ENCODE measurements around the gene CHMP1A.
"Not testable (repeated sequence)": the region's sequence is repeated elsewhere in the genome, so short reads cannot be mapped to it uniquely, and the experiment has no call there.

CHMP1A gene

DNA sequence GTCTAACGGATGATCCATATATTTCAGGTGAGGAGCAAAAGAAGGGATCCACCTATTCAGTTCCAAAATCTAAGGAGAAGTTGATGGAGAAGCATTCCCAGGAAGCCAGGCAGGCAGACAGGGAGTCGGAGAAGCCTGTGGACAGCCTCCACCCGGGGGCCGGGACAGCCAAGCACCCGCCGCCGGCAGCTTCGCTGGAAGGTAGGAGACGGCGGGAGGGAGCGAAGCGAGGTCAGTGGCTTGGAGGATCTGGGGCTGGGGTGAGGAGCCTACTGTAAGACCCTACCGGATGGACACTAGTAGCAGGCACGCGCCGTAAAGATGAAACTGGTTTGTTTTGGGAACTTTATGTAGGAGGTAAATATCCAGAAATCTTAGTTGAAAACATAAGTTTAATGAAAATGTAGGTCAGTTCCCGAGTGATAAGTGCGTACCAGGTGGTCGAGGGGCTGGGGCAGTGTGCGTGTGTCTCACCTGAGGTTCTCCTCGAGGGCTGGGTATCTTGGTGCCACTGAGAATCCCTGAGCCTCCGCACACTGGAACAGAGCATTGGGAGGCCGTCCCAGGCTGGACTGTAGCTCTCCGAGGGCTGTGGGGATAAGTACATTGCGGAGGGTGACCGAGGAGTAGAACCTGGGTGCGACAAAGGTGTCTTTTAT, 842 bp upstream of the CHMP1A start:
- peak; percentile 55 for DNase-seq (ENCODE audit: low spot score)

DNA sequence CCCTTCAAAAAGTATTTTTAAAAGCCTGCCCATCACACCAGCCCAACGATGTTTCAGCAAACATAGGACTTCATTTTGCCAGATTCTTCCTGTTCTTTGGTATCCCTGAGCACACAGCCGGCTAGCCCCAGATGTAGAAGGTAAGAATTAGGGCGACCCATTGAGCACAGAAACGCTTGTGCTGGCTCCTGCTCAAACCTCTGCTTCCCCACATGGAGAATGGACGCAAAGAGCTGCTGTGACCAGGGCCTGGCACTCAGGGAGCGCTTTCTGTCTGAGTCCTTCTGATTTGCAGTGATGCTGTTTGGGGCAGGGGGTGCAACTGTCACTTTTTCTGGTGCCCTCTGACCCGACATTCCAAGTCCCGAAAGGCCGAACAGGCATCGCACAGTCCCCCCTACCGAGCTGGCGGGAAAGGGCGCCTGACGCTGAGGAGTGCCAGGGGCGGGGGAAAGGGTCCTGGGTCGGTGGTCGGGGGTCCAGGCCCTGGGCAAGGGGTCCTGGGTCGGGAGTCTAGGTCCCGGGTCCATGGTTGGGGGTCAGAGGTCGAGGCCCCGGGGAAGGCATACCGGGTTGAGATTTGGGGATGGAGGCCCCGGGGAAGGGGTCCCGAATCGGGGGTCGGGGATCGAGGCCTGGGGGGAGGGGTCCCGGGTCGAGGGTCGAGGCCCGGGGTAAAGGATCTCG, 930 bp downstream of the CHMP1A start:
- no peak for DNase-seq (ENCODE audit: low spot score)

DNA sequence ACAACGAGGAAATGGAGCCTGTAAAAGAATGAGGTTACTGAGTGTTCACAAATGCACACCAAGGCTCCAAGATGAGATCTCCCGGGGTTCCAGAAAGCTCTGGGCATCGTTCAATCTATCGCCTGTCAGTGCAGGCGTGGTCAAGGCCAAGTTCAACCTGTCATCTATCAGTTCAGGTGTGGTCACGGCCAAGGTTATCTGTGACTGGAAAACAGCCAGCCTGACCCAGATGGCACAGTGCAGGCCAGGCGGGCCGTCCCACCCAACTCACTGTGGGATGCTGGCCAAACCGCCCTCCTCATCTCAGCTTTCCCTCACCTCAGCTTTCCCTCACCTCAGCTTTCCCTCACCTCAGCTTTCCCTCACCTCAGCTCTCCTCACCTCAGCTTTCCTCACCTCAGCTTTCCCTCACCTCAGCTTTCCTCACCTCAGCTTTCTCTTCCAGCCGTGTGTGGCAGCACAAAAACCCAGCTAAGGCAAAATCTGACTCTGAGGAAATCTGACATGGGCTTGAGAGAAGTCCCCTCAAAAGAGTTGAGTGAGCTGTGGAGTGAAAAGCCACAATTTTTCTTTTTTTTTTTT, 2.4 kb downstream of the CHMP1A start:
- no peak for DNase-seq (ENCODE audit: low spot score)

DNA sequence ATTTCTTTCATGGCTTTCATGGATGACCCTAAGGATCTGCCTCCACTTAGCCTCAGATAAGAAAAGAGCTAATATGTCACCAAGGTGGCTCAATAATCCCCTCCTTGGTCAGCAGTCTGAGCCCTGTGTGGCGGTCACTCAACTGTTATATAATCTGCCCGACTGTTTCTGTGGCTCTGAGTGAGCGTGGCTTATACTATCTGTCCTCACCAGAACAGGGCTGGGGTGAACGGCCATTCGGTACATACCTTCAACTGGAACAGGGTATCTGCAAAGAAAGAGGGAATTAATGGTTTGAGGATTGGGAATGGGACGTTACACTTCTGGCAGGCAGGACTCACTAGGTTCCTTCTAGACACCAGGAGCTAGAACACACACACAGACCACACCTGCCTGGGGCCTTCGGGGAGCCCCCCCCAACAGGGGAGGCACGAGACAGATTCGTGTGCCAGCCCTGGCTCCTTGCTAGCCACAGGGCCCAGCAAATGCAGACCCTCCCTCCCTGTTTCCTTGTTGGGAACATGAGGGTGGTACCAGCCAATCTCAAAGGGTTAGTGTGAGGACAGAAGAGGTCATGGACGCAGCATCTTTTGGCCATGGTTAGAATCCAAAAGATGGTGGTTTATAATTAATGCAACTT, 3.7 kb downstream of the CHMP1A start:
- DNase-seq (ENCODE audit: low spot score): no peak

DNA sequence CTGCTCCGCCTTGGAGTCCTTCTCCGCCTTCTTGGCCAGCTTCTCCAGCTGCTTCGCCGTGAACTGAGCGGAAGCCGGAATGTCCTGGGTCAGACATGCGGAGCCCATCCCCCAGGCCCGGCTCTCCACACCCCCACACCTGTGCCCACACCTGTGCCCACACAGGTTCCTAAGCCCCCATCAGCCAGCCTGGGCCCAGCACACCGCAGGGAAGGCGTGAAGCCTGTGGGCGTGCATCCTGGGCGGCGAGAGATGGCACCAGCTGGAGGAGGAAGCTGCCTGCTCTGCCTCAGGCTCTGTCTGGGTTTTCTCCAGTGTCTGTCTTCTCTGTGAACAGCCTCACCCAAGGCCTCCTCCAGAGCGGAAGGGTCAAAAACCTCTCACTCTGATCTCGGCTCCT, 5.9 kb downstream of the CHMP1A start:
- no peak for DNase-seq (ENCODE audit: low spot score)

DNA sequence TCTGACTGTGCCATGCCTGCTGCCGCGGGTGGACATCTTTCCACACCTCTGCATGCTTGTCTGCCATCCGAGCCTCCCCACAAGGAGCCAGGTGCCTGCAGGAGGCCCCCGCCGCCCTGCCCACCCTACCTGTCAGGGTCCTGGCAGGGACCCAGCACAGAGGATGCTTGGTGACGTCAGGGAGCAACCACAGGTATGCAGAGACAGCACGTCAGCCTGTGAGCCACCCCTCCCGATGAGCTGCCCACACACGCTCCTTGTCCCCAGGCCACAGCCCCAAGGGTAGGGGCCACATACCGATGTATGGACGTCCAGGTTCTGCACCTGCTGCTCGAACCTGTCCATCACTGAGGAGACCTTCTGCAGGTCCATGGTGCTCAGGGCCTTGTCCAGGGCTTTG, 10.6 kb downstream of the CHMP1A start:
- DNase-seq (ENCODE audit: low spot score): no peak

DNA sequence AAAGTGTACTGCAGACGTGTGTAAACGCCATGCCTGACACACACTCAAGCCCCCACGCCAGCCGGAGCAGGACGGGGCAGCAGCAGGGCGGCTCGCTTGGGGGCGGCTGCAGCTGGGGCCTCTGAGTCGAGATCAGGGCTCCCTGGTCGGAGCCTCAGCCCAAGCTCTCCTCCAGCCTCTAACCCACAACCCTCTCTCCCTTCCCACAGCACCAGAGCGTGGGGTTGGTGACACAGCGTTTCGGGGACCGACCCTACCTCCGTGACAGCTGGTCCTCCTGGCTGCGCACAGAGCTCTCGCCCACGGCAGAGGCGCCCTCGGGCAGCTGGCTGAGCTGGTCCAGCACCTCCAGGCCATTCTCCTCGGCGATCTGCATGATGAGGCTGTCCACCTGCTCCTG, 11.2 kb downstream of the CHMP1A start:
- no peak for DNase-seq (ENCODE audit: low spot score)

DNA sequence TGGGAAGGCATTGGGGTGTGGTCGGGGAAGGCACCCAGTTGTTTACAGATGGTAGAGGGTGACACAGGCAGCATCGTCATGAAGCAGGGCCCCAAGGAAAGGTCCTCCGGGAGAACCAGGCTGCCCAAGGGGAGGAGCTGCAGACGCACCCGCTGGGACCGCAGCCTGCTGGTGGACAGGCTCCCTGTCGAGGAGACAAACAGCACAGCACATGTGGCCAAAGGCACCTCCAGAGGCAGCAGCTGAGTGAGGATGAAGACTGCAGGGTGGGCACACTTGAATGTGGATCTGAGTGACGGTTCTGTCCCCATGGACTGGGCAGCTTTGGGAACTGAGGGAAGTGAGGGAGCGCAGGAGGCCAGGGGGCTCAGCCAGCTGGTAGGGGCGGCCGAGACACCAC, 12.4 kb downstream of the CHMP1A start:
- DNase-seq (ENCODE audit: low spot score): no peak

DNA sequence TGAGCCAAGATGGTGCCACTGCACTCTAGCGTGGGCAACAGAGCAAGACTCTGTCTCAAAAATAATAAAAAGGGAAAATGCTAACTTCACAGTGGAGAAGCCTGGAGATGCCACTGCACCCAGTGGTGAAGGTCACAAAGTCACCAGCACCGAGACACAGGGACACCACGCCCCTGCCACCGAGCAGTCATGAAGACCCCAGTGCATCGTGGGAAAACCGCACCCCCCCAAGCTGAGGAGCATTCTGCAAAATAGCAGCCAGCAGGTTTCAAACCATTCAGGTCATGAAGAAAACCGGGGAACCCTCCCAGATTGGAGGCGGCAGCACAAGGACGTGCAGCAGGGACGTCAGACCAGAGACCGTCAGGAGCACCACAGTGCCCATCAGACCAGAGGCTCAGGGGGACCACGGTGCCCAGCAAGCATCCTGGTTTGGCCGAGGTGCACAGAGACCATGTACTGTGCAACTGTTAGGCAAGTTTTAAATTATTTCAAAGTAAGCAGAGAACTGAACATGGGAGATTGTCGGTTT, 13.7 kb downstream of the CHMP1A start:
- DNase-seq (ENCODE audit: low spot score): no peak

DNA sequence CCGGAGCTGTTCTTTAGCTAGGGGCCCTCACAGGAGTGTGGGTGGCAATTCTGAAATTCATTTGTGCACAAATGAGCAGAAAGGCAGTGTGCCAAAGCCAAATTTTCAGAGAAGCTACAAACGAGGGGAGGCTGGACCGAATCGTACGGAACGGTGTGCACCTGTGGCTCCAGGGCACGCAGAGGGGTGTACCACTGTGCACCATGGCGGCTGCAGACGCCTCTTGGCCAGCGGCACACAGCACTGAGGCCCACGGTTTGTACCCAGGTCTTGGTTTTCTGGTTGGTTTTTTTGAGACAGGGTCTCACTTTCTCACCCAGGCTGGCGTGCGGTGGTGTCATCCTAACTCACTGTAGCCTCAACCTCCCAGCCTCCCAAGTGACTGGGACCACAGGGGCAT, 14.9 kb downstream of the CHMP1A start:
- no peak for DNase-seq (ENCODE audit: low spot score)

DNA sequence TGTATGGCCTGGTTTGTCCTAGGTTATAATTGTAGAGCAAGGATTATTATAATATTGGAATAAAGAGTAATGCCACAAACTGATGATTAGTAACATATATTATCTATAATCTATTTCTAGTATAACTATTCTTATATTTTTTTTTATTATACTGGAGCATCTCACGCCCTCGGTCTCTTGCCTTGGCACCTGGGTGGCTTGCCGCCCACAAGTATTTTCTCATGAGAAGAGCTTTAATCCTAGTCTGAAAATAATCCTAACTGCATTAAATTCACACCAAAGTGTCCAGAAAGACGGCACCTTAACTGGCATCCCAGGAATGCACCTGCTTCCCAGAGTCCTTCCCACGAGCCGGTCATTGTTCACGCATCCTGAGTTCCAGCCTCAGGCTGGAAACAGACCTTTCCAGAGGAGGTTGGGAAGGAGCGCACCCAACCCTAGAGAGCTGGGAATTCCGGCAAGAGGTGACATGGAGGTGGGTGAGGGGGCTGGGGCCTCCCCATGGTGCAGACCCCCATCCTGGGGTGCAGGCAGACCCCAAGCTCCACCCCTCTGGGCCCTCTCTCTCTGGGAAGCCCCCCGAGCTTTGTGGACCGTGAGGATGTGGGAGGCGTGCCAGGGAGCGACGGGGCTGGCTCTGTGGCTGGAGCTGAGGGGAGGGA, 15.9 kb downstream of the CHMP1A start:
- no peak for DNase-seq (ENCODE audit: low spot score)

DNA sequence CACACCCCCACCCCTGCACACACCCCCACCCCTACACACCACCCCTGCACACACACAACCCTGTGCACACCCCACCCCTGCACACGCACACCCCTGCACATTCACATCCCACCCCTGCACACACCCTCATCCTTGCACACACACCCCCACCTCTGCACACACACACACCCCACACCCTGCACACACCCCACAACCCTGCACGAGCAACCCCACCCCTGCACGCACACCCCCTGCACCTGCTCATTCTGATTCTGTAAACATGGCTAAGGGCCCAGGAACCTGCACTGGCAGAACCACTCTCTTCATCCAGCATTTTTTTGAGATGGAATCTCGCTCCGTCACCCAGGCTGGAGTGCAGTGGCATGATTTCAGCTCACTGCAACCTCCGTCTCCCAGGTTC, 18.1 kb downstream of the CHMP1A start:
- no peak for DNase-seq (ENCODE audit: low spot score)

DNA sequence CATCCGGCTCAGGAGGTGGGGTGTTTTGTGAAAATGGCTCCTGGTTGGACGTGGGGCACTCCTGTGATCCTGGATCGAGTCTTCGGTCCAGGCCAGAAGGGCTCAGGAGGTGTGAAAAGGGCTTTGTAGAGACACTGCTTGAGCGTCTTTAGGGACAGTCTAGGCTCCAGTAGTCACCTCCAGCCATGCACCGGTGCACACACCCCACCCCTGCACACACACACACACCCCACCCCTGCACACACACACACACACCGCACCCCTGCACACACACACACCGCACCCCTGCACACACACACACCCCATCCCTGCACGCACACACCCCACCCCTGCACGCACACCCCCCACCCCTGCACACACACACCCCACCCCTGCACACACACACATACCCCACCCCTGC, 19.1 kb downstream of the CHMP1A start:
- DNase-seq (ENCODE audit: low spot score): no peak

DNA sequence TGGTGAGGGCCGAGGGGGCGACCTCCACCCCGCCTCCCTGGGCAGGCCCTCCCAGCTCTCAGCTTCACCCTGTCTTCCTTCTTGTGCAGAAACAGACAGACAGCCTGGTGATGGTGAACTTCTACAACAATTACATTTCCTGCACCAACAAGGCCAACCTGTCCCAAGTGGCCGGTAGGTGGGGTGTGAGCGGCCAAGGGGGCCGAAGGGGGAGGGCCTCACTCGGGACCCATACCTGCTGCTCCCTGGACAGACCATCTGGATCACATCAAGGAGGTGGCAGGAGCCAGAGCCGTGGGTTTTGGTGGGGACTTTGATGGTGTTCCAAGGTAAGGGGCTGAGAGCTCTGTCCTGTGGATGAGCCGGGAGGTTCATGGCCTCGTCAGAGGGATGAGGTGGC, 20.1 kb downstream of the CHMP1A start:
- DNase-seq (ENCODE audit: low spot score): no peak

DNA sequence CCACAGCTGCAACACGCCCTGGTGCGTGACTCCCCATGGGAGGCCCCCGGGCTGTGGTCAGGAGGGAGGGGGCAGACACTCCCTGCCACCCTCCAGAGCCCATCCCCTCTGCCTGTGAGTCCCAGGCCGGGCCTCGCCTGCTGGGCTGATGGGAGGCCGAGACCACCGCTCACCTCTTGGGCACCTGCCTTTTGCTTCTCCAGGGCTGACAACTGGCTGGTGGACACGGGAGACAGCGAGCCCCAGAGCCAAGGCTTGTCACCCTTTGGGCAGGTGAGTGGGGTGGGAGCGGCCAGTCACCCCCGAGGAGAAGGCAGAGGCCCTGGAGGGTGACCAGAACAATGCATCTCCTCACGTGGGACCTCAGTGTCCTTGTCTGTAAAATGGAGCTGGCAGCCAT, 20.8 kb downstream of the CHMP1A start:
- DNase-seq (ENCODE audit: low spot score): no peak

DNA sequence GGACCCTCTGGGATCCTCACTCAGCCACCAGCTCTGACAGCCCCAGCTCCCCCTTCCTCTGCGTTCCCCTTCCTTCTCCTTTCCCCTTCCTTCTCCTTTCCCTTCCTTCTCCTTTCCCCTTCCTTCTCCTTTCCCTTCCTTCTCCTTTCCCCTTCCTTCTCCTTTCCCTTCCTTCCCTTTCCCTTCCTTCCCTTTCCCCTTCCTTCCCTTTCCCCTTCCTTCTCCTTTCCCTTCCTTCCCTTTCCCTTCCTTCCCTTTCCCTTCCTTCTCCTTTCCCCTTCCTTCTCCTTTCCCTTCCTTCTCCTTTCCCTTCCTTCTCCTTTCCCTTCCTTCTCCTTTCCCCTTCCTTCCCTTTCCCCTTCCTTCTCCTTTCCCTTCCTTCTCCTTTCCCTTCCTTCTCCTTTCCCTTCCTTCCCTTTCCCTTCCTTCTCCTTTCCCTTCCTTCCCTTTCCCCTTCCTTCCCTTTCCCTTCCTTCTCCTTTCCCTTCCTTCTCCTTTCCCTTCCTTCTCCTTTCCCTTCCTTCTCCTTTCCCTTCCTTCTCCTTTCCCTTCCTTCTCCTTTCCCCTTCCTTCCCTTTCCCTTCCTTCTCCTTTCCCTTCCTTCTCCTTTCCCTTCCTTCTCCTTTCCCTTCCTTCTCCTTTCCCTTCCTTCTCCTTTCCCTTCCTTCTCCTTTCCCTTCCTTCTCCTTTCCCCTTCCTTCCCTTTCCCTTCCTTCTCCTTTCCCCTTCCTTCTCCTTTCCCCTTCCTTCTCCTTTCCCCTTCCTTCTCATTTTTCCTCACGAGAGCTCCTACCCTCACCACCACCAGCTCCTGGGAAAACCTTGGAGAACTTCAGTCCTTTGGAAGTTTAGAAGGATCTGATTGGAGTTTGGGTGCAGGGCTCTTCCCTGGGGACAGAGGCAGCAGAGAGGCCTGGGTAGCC, 22.8 kb downstream of the CHMP1A start:
- DNase-seq (ENCODE audit: low spot score): not testable (repeated sequence)

DNA sequence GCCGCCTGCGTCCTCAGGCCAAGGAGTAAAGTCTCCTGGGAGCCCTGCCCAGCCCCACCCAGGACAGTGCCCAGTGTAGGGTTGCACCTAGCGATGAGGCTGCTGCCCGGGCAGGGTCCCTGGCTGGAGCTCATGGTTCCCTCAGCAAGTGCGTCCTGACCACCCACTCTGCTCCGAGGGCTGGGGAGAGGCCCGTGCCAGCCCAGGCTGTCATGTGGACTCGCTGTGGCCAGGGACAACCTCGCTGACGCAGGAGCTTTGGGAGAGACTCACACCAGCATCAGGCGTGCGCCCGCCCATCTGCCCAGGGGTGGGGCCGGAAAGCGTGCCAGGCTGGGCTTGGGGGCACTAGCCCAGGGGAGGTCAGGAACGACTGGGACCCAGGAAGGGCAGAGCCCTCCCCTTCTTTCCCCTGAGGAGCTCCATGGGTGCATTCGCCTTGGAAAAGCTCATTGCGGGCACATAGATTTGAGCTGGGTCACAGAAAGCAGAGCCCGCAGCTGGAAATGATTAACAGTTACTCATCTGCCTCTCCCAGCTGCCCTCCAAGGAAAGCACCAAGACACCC, 24.4 kb downstream of the CHMP1A start:
- no peak for DNase-seq (ENCODE audit: low spot score)

DNA sequence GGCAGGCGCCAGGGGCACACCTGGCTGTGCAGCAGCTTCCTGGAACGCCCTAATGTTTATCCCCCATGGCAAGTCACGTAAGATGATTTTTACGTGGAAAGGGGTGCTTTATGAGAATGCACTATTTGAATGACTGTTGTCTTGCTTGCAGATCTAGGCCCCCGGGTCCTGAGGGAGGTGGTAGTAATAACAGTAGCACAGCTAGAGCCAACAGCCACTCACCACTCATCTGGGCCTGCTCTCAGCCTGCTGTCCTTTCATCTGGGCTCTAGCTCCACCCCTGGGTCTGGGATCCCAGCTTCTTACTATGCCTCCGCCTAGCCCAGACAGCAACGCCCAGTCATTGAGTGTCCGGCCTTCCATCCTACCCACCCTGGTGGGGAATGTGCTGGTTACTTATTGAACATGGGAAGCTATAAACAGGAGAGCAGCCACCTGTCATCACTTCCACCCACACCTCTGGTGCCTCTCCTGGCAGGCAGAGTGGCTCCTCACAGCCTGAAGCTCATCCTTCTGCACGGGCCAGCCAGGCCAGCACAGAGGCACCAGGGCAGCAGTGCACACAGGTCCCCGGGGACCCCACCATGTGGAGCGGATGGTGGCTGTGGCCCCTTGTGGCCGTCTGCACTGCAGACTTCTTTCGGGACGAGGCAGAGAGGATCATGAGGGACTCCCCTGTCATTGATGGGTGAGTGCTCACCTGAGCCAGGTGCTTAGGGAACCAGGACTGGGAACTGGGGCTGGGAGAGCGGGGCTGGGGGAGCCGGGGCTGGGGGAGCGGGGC, 27.5 kb downstream of the CHMP1A start:
- DNase-seq (ENCODE audit: low spot score): no peak

DNA sequence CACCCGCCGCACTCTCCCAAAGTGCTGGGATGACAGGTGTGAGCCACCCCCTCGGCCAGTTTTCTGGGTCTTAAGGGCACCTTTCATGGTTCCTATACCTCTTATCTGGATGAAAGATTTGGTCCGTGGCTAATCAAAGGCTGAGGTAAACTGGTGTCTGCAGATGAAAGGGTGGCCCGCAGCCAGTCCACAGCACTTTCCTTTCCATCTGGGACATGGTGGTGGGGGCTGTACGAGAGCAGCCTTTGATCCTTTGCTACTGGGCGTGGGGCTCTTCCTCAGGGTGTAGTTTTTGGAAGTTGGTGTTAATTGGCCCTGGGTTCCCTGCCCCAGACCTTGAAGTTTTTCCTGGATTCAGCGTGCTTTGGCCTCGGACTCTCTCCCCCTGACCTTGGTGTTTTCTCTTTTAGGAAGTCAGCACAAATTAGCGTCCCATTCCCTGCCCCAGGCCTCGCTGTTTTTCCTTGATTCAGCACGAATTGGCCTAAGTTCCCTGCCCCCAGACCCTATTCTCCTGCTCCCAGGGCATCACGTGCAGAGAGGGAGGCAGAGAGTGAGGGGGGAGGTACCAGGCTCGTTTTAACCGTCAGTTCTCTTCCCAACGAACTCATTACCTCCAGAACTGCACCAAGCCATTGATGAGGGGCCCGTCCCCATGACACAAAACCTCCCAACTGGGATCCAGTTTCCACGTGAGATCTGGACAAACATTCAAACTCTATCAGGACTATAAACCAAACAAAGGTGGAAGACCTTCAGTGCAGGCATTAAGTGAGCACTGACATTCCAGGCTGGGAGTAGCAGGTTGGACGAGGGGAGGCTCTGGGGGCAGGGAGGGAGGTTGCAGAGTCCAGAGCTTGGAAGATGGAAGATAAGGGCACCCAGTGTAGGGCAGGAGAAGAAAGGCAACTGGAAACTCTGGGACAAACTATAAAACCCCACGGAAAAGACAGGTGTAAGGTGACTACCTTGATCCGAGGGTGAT, 32.4 kb downstream of the CHMP1A start:
- no peak for DNase-seq (ENCODE audit: low spot score)
